ENCODE measurements around the gene RPL37A.

Gene RPL37A

DNA sequence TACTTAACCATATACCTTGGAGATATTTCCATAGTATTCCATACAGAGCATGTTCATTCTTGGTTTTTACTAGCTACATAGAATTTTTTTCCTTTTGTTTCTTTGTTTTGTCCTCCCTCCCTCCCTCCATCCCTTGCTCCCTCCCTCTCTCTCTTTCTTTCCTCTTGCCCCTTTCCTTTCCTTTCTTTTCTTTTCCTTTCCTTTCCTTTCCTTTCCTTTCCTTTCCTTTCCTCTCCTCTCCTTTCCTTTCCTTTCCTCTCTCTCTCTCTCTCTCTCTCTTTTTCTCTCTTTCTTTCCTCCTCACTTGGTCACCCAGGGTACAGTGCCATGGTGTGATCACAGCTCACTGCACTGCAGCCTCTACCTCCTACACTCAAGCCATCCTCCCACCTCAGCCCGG, 28.3 kb downstream of the RPL37A start:
- Histone ChIP-seq H3K27ac (no peak overlapping the region), H3K27me3 (ENCODE audit: insufficient read depth, low read depth) (no peaks in the 10 kb centered on the region), H2AFZ (ENCODE audit: low read depth) (no peak overlapping the region), H3K4me3 (IDR thresholded peaks at IDR 0.05; ENCODE audit: insufficient read depth, low read depth, low read length) (no peak overlapping the region), H3K4me1 (ENCODE audit: low read depth, poor library complexity, severe bottlenecking) (no peaks in the 10 kb centered on the region), H3K9ac (no peak overlapping the region), H3K36me3 (ENCODE audit: insufficient read depth) (no peaks in the 10 kb centered on the region), H3K79me2 (ENCODE audit: insufficient read depth, low read depth) (no peaks in the 10 kb centered on the region), H3K4me2 (no peak overlapping the region), H4K20me1 (ENCODE audit: insufficient read depth) (no peaks in the 10 kb centered on the region)
- TF ChIP-seq, protein P1, sequence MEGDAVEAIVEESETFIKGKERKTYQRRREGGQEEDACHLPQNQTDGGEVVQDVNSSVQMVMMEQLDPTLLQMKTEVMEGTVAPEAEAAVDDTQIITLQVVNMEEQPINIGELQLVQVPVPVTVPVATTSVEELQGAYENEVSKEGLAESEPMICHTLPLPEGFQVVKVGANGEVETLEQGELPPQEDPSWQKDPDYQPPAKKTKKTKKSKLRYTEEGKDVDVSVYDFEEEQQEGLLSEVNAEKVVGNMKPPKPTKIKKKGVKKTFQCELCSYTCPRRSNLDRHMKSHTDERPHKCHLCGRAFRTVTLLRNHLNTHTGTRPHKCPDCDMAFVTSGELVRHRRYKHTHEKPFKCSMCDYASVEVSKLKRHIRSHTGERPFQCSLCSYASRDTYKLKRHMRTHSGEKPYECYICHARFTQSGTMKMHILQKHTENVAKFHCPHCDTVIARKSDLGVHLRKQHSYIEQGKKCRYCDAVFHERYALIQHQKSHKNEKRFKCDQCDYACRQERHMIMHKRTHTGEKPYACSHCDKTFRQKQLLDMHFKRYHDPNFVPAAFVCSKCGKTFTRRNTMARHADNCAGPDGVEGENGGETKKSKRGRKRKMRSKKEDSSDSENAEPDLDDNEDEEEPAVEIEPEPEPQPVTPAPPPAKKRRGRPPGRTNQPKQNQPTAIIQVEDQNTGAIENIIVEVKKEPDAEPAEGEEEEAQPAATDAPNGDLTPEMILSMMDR (conservative IDR thresholded peaks at IDR 0.05; ENCODE audit: low read depth, low read length), result no peak

DNA sequence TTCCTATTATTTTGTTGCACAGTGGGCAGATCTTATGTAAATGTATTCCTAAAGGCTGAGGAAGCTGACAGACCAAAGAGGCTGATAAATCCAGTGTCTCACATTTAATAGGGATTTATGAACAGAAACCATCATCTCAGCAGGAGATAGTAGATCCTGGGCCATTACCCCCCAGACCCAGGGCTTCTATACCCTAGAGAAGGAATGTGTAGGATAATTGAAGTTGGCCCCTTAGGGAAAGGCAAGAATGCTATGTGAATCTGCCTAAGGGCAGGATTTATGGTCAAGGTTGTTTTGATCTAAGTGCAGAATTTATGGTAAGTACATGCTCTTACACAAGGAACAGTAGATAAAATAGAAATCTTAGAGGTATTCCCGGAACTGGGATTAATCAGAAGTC, 29.0 kb downstream of the RPL37A start:
- no peaks in the 10 kb centered on the region for H3K79me2 ChIP-seq (ENCODE audit: insufficient read depth, low read depth)
- no peak overlapping the region for H3K4me2 ChIP-seq
- H3K27me3 ChIP-seq (ENCODE audit: insufficient read depth, low read depth), result no peaks in the 10 kb centered on the region
- H3K36me3 ChIP-seq (ENCODE audit: insufficient read depth), result no peaks in the 10 kb centered on the region
- H3K9ac ChIP-seq, result no peak overlapping the region
- no peak overlapping the region for H3K27ac ChIP-seq
- no peak overlapping the region for H3K4me3 ChIP-seq (IDR thresholded peaks at IDR 0.05; ENCODE audit: insufficient read depth, low read depth, low read length)
- no peaks in the 10 kb centered on the region for H4K20me1 ChIP-seq (ENCODE audit: insufficient read depth)
- no peak overlapping the region for H2AFZ ChIP-seq (ENCODE audit: low read depth)
- TF ChIP-seq, protein P1 (conservative IDR thresholded peaks at IDR 0.05; ENCODE audit: low read depth, low read length), result no peak
- H3K4me1 ChIP-seq (ENCODE audit: low read depth, poor library complexity, severe bottlenecking), result no peaks in the 10 kb centered on the region

DNA sequence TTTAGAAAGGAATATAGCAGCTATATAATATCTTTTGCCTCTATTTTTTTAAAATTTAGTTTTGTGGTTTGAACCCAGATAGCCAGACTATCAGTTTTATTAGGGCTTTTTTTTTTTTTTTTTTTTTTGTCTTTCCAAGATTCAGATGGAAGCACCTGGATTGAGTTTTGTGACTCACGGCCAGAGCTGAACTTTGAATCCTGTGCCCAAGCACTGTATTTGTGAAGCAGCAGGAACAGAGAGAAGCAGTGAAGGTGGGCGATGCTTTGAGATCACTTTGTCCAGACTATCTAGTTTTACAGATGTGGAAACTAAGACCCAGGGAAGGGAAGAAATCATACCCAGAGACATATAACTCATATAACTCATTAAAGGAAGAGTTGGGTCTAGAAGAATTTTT, 33.9 kb downstream of the RPL37A start:
- Histone ChIP-seq H3K36me3 (ENCODE audit: insufficient read depth) (no peaks in the 10 kb centered on the region), H3K27me3 (ENCODE audit: insufficient read depth, low read depth) (no peaks in the 10 kb centered on the region), H3K4me2 (no peak overlapping the region), H4K20me1 (ENCODE audit: insufficient read depth) (no peaks in the 10 kb centered on the region), H3K4me3 (IDR thresholded peaks at IDR 0.05; ENCODE audit: insufficient read depth, low read depth, low read length) (no peak overlapping the region), H3K4me1 (ENCODE audit: low read depth, poor library complexity, severe bottlenecking) (no peaks in the 10 kb centered on the region), H3K79me2 (ENCODE audit: insufficient read depth, low read depth) (no peaks in the 10 kb centered on the region), H3K27ac (no peak overlapping the region), H2AFZ (ENCODE audit: low read depth) (no peak overlapping the region), H3K9ac (no peak overlapping the region)
- TF ChIP-seq, protein P1 (conservative IDR thresholded peaks at IDR 0.05; ENCODE audit: low read depth, low read length), result no peak

DNA sequence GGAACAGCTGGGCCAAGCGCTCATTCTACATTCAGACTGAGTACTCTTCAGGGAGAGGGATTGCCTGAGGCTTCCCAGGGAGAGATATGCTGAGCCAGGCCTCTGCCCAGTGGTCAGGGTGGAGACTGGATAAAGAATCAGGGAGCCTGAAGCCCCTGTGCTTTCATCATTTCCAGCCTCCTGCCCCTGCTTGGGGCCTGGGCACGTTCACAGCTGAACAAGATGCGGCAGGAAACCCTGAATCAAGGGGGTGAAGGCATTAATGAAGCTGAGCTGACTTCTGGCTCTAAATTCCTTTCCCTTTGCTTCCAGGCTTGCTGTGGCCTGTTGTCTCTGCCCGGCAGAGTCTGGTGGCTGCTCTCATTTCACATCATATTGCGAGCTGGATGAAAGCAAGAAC, 35.0 kb downstream of the RPL37A start:
- Histone ChIP-seq H3K4me2 (no peak overlapping the region), H3K27ac (no peak overlapping the region), H2AFZ (ENCODE audit: low read depth) (no peak overlapping the region)

More for the DNA sequence above, 35.0 kb downstream of the RPL37A start:
- Histone ChIP-seq H3K27me3 (ENCODE audit: insufficient read depth, low read depth) (no peaks in the 10 kb centered on the region), H3K9ac (no peak overlapping the region), H3K4me1 (ENCODE audit: low read depth, poor library complexity, severe bottlenecking) (no peaks in the 10 kb centered on the region), H3K79me2 (ENCODE audit: insufficient read depth, low read depth) (no peaks in the 10 kb centered on the region), H4K20me1 (ENCODE audit: insufficient read depth) (no peaks in the 10 kb centered on the region), H3K36me3 (ENCODE audit: insufficient read depth) (no peaks in the 10 kb centered on the region), H3K4me3 (IDR thresholded peaks at IDR 0.05; ENCODE audit: insufficient read depth, low read depth, low read length) (no peak overlapping the region)
- TF ChIP-seq, protein P1 (conservative IDR thresholded peaks at IDR 0.05; ENCODE audit: low read depth, low read length), result no peak
